SK-N-MC (cell line): ENCODE results near the gene PYY.

Experiments
- EZH2 ChIP-seq: fragments of 200-600 bp; sonication (generic); IDR thresholded peaks from one replicate; pipeline ENCODE4 v1.6.1; 2017; ENCODE audit warnings: antibody characterized with exemption
- FOXP2 ChIP-seq: optimal IDR thresholded peaks from 2 replicates; pipeline ENCODE3; 2011; ENCODE audit warnings: mild to moderate bottlenecking, moderate library complexity; ENCODE audit not compliant: insufficient read depth; ENCODE audit errors: extremely low read length, control extremely low read depth
- POLR2AphosphoS5 ChIP-seq: IDR thresholded peaks from 2 replicates; pipeline ENCODE4 v1.6.1; 2012; ENCODE audit warnings: mild to moderate bottlenecking, low read depth, low read length, borderline replicate concordance

GRCh38 chr17:43978078-43978477 is 24.3 kb upstream of the PYY start:
- TF ChIP-seq EZH2 (no peak), FOXP2 (no peak), POLR2AphosphoS5 (no peak)
